Stimulated activated CD4-positive, alpha-beta T cell treated with anti-CD3 and anti-CD28 coated beads, Interleukin-4, amount 100 ng/mL, for 4 hours (primary cell): ENCODE data around the gene DNM2.
"Not testable (repeated sequence)": the region's sequence is repeated elsewhere in the genome, so short reads cannot be mapped to it uniquely, and the experiment has no call there.

Experiments
- DNase-seq, 2 experiments: peaks; one replicate each; pipeline ENCODE4 v3.0.0-alpha.2; 2020

The DNM2 gene

GRCh38 chr19:10756371-10756770 lies 38.5 kb downstream of the DNM2 start:
- DNase-seq, result no peak

DNA sequence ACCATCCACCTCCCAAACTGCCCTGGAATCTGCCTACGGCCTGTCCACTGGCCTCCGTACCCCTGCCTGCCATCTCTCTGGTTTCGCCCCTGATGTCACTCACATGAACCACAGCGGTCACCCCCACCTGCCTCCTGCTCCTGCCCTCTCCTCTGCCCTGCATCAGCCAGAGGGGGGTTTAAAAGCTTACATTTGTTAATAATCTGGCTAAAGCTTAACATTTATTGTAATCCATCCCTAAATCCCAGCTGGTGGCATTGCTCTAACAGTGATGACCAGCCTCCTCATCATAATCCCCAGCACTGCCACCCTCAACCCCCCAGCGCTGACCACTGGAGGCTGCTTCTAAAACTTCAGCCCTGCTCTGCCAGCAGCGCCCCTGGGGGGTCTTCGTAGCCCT lies 38.9 kb downstream of the DNM2 start:
- no peak for DNase-seq

GRCh38 chr19:10758050-10758449 lies 40.2 kb downstream of the DNM2 start:
- not testable (repeated sequence) for DNase-seq

DNA sequence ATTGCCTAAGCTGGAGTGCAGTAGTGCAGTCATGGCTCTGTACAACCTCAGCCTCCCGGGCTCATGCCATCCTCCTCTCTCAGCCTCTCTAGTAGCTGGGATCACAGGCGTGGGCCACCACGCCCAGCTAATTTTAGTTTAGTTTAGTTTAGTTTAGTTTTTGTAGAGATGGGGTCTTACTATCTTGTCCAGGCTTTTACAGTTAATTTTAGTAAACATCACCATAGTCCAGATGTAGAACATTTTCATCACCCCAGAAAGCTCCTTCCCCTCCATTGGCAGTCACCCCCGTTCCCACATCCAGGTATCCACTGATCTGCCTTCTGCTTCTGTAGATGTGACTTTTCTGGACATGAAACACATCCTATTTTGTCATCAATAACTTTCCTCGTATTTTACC lies 41.1 kb downstream of the DNM2 start:
- DNase-seq, result no peak

DNA sequence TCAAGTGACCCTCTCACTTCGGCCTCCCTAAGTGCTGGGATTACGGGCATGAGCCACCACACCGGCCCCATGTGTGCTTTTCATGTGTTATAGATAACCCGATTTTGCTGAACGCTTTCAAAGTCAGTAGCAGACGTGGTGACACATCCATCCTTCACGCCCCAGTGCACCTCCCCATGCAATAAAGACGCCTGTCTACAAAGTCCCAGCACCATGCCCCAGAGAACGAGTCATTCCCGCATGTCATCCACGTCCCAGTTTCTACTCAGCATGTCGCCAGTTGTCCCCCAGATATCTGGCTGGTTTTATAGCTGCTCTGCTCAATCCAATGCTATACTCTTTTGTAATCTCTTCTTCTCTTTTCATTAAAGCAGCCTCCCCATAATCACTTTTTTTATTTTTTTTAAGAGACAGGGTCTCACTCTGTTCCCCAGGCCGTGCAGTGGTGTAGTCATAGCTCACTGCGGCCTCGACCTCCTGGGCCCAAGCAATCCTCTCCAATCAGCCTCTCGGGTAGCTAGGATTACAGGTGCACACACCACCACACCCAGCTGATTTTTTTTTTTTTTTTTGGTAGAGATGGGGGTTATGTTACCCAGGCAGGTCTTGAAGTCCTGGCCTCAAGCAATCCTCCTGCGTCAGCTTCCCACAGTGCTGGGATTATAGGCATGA lies 42.5 kb downstream of the DNM2 start:
- peak; percentile 24 to 58 for DNase-seq

DNA sequence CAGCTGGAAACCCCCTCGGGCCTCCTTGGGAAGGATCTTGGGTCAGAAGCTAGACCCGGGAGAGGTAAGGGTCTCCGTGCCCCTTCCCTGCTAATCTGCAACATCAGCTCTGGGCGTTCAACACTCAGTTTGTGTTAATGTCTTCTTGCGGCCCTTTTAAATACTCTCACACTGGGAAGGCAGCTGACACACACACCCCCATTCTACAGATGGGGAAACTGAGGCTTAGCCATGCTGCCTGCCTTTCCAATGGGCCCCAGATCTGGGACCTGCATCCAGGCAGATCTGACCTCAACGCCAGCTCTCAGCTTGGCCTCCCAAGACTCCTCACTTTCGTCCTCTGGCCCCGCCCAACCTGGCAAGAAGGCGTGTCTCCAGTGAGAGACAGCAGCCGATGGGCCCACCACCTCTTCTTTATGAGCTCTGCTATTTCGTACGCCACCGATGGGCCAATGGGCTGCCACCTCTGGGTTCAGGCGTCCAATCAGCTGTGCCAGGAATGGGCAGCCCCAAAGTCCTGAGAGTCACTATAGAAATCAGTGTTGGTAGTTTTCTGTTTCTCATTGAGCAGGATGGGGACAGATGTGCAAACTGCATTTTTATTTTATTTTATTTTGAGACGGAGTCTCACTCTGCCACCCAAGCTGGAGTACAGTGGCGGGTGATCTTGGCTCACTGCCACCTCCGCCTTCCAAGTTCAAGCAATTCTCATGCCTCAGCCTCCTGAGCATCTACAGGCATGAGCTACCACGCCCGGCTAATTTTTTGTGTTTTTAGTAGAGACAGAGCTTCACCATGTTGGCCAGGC lies 43.8 kb downstream of the DNM2 start:
- no peak for DNase-seq

- DNase-seq, result no peak
Measured at GRCh38 chr19:10762656-10763055, 44.8 kb downstream of the DNM2 start.

DNA sequence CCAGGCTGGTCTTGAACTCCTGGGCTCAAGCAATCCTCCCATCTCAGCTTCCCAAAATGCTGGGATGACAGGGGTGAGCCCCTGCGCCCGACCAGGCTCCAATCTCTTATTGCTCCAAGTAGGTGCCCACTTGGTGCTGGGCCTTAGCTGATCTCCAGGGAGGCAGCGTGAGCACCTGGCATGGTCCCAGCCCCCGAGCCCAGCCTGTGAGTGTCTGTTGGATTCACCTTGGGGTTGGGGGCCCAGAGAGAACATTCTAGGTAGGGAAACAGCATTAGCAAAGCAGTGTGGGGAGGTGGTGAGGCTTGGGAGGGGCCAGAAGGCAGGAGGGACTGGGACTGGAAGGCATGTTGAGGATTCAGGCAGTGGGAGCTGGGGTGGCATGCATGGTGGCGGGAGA lies 45.5 kb downstream of the DNM2 start:
- no peak for DNase-seq

GRCh38 chr19:10763828-10764339 lies 46.0 kb downstream of the DNM2 start:
- DNase-seq, result no peak

DNA sequence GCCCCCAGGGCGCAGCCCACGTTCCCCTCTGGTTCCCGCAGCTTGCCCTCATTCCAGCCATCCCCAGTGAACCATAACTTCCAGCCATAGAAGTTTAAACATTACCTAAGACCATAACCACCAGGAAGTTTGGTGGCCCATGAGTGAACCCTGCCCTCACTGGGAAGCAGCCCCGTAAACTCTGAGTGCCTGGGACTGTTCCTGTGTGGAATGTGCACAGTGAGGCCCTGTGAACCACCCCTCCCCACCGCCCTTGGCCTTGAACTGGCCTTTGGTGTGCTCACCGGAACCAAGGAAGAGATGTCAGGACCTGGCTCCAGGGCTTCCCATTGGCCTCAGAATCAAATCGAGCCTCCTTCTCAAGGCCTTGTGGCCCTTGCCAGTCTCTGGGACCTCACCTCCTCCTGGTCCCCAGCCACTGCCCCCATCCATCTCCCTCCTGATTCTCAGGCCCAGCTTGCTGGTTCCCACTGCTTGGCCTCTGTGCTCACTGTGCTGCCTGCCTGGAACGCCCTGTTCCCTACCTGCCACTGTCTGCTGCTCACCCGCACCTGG lies 46.5 kb downstream of the DNM2 start:
- no peak for DNase-seq

DNA sequence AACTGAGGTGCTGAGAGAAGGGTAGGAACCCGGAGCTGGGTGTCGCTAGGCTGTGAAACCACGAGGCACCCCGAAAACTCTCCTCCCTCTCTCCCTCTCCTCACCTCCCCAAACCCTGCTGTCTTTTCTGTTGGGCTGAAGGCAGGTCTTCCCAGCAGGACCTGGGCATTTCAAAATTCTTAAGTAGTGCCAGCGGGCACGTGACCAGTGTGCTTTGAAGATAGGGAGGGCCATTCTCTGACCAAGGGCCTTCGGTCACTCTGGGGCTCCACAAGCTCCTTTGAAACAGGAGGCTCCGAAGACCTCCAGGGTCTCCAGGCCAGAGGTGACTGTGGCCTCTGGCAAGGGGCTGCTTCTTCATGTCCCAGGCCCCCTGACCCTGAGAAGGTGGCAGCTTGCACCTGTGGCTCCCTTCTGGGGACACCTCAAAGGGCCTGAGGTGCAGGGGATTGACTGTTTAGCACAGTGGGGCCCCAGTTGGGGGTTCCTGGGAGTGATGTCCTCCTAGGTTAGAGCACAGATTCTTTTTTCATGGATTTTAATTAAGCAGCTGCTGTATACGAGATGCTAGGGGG lies 48.3 kb downstream of the DNM2 start:
- DNase-seq, result no peak

DNA sequence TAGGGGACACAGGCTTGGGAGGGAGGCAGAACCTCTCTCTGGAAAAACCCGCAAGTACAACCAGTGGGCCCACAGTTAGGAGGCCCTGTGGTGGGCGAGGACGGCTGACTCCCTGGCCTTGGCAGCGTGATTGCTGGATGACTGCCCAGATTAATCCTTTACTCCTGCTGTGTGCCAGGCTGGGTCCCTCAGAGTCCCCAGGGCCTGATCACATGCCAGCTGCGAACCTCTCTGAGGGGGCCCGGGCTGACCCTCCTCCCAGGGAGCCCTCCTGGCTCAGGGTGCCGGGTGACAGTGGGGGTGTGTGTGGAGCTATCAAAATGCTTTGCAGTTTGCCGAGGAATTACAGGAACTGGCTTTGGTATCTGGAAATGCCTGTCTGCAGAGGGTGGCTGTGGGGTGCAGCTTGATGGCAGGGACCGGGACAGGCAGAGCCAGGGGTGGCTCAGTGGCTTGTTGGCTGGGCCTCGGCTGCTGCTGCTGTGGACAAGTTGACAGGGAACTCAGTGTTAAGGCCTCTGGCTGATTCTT lies 48.9 kb downstream of the DNM2 start:
- no peak for DNase-seq

DNA sequence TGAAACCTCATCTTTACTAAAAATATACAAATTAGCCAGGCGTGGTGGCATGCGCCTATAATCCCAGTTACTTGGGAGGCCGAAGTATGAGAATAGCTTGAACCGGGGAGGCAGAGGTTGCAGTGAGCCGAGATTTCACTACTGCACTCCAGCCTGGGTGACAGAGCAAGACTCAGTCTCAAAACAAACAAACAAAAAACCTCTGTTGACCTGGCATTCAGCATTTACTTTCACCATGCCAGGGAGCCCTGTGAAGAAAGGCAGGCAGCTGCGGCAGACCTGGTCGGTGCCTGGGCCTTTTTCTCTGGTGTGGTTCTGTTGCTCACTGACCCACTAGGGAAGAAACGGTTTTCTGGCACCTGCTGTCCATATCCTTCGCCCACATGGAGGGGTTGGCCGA lies 49.8 kb downstream of the DNM2 start:
- DNase-seq, result no peak

DNA sequence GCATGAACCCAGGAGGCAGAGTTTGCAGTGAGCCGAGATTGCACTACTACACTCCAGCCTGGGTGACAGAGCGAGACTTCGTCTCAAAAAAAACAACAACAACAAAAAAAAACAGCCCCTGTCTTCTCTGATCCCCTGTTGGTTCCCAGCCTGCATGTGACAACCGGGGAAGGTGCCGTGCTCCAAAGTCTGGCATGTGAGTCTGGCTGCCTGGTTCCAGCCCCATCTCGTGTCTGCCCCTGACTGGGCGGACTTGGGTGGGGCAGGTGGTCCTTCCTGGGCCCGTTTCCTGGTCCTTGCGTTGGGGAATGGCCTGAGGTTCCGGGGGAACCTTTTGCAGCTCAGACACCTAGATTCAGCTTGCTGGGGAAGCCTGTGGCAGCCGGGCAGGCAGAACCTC lies 50.5 kb downstream of the DNM2 start:
- DNase-seq, result no peak

GRCh38 chr19:10768936-10769335 lies 51.1 kb downstream of the DNM2 start:
- no peak for DNase-seq

DNA sequence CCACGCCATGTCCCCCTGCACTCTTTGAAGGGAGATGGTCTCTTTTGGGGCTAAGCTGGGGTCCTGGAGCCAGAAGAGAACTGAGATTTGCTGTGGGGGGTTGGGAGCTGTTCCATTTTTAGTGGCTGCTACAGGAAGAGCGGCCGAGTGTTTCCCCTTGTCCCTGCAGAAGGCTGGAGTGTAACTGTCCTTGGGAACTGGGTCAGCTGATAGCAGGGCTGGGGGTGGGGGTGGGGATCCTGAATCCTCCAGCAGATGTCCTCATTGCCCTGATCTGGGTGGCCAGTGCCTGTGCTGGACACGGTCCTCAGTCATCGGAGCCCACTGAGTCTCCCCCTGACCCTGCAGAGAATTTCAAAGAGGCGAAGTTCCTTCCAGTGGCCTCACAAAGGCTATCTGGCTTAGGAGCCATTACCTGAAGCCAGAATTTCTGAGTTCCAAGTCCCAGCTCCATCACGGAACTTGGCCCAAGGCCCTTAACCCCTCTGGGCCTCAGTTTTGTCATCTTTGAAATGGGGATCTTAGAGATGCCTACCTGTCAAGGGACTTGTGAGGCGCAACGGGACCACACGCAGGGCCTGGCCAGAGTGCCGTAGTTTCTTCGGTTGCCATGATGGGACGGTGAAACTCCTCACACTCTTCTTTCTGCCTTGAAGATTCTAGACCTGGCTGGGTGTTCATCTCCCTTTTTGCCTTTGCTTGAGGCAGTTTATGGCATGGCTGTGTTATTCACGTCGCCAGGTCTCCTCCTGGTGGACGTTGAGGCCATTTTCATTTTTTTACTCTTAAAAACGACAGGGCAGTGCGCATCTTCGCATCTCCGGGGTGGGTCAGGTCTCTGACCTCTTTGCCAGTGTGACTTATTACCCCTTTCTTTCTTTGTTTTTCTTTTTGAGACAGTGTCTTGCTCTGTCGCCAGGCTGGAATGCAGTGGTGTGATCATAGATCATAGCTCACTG lies 51.9 kb downstream of the DNM2 start:
- no peak for DNase-seq

GRCh38 chr19:10773969-10774368 lies 56.1 kb downstream of the DNM2 start:
- DNase-seq, result no peak

GRCh38 chr19:10774893-10775292 lies 57.0 kb downstream of the DNM2 start:
- no peak for DNase-seq

DNA sequence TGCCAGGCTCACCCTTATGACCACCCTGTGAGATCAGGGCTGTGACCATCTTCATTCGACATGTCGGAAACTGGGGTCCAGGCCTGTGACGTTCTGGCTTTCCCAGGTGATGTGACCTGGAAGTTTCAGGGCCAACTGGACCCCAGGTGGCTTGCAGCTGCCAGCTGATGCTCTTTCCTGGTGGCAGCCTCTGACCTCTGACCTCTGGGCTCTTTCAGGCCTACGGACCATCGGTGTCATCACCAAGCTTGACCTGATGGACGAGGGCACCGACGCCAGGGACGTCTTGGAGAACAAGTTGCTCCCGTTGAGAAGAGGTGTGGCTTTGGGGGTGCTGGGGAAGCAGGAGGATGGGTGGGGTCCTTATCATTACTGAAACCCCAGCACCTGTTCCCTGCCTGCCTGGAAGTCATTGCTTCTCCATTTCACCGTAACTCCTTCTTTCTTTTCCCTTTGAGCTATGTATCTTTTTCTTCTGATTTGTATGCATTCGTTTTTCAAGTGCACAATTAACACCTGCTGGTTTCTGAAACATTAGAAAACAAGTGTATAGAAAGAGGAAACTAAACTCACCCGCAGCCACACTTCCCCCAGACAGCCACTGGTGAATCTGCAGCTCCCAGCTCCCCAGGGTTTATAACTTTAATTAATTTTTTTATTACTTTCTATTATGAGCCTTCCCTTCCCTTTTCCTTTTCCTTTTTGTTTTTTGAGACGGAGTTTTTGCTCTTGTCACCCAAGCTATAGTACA lies 59.2 kb downstream of the DNM2 start:
- no peak for DNase-seq

- DNase-seq, result no peak
Measured at GRCh38 chr19:10780368-10780767, 62.5 kb downstream of the DNM2 start.

- DNase-seq, result no peak
Measured at GRCh38 chr19:10782795-10783194, 64.9 kb downstream of the DNM2 start.
